Left colon (tissue), 2 donors: ENCODE results near the gene TIGD4. TPM values are rescaled to one million over a fixed set of nuclear protein-coding genes. Genes with fewer than 3 reads are reported as not detected.

Experiments used
- ATAC-seq: fragments of 200-7000 bp; cut with Tn5 transposase; one replicate; pipeline ENCODE4 v1.9.1; 2020; ENCODE audit warnings: mild to moderate bottlenecking, moderate library complexity
- DNase-seq, 2 donors: peaks; one replicate each; pipeline ENCODE4 v3.0.0-alpha.2; 2020
- intact Hi-C, 2 donors: fragments of 100-400 bp; cut with DNase I in 1 of 2; cut with micrococcal nuclease in 1 of 2; formaldehyde crosslinking; loops; one replicate each; pipeline versions ENCODE4 v1.11.2 to v1.14.0; 2022; cut with DNase I, micrococcal nuclease
- total RNA-seq, 2 donors: library from RNA; stranded (reverse); fragmentation: NEBNext Ultra II Directional; extraction: Animal tissue kit (Norgen Biotek cat#: 25700); gene quantifications; one replicate each; pipeline ENCODE4 v1.2.1, GENCODE V29; 2021
- donor health status: DM: no; HTN: no; CAD: no.
- donor health status: DM: yes; HTN: yes; CAD: no.

Gene TIGD4
- total RNA-seq, 2 donors from 2014 or later: 0.17 to 0.21 TPM

DNA sequence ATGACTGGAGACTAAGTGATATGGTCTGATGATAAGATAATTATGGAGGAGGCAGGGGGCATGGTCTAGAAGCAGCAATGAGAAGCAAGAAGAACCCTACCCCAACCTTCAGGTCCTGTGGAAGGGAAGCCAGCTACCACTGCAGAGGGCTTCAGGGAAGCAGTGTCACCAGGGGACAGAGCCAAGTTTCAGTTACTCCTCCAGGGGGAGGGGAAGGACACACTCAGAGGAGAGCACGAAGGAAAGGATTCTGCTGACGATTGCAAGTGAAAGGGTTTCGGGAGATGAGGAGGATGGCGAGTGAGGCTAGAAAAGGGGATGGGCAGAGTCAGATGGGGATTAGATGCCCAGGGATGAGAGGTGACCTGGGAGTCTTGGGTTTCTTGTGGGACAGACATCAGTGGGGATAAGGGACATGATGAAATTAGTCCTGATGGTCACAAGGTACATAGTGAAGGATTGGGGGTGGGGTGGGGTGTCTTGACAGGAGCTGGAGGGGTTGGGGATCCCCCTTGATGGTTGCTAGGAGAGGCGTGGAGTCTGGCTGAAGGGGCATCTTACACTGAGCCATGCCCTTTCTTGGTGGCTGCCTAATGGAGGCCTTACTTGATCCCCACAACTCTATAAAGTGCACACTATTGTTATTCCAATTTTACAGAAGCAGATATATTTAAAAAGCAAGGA lies 45.4 kb downstream of the TIGD4 start:
- intact Hi-C loops: no loop called here
- DNase-seq (no peak), ATAC-seq (no peak)

- no peak for DNase-seq
- ATAC-seq: no peak
- intact Hi-C loops: no loop called here
Measured at GRCh38 chr4:152731997-152732396, 47.5 kb downstream of the TIGD4 start.

DNA sequence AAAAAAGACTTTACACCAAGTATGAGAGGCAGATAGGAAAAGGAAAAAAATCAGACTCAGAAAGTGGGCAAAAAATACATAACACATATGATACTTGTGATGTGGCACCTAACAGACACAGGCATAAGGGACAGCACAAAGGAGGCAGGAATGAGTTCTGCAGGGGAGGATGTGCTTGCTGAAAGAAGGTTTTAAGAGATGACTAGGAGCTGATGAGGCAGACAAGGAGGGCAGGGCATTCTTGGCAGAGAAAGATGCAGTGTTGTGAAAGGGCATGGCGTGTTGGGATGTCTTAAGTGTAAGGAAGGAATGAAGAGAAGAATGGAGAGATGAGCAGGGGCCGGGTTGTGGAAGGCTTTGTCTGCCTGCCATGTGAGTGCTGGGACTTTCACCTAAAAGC lies 50.1 kb downstream of the TIGD4 start:
- intact Hi-C loops: no loop called here
- ATAC-seq (no peak), DNase-seq (no peak)

GRCh38 chr4:152728343-152728742 lies 51.2 kb downstream of the TIGD4 start:
- ATAC-seq: no peak
- DNase-seq: no peak
- intact Hi-C loops: no loop called here

GRCh38 chr4:152727784-152728183 lies 51.7 kb downstream of the TIGD4 start:
- no peak for DNase-seq
- ATAC-seq: no peak
- intact Hi-C loops: no loop called here

GRCh38 chr4:152724494-152724893 lies 55.0 kb downstream of the TIGD4 start:
- ATAC-seq (no peak), DNase-seq (no peak)
- intact Hi-C loops: no loop called here

DNA sequence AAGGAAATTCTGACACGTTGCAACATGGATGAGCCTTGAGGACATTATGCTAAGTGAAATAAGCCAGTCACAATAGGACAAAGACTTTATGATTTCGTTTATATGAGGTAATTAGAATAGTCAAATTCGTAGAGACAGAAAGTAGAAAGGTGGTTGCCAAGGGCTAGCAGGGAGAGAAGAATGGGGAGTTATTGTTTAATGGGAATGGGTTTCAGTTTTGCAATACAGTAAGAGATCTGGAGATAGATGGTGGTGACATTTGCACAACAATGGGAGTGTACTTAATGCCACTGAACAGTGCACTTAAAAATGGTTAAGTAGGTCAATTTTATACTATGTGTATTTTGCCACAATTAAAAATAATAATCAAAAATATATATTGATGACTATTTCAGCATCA lies 56.3 kb downstream of the TIGD4 start:
- intact Hi-C loops: no loop called here
- no peak for DNase-seq
- ATAC-seq: no peak

GRCh38 chr4:152719801-152720556 lies 59.6 kb downstream of the TIGD4 start:
- ATAC-seq: no peak
- intact Hi-C loops: no loop called here
- no peak for DNase-seq

Other genes with a start within 250 kb of the TIGD4 start
- gene FBXW7, start 243.6 kb downstream of the TIGD4 start, total RNA-seq: 10 to 100 TPM; 32.4 to 39.2 TPM
- 1 to 10 TPM; 1.4 to 5.4 TPM for gene TMEM154, start 99.7 kb downstream of the TIGD4 start, total RNA-seq
- 10 to 100 TPM; 55.6 to 60.9 TPM for gene ARFIP1, start 224 bp upstream of the TIGD4 start, total RNA-seq
- gene FHDC1, start 156.6 kb upstream of the TIGD4 start, total RNA-seq: 10 to 100 TPM; 14.9 to 15.2 TPM